GM18517 (cell line): Measurements from ENCODE around the gene ARMC12.

Experiments
- ATAC-seq: cut with Tn5 transposase; IDR thresholded peaks from one replicate; pipeline ENCODE4 v1.9.1; 2021; ENCODE audit warnings: mild to moderate bottlenecking, moderate library complexity; ENCODE audit not compliant: unreplicated experiment

Gene ARMC12

GRCh38 chr6:35717449-35718374 is 19.1 kb upstream of the ARMC12 start:
- no peak for ATAC-seq

DNA sequence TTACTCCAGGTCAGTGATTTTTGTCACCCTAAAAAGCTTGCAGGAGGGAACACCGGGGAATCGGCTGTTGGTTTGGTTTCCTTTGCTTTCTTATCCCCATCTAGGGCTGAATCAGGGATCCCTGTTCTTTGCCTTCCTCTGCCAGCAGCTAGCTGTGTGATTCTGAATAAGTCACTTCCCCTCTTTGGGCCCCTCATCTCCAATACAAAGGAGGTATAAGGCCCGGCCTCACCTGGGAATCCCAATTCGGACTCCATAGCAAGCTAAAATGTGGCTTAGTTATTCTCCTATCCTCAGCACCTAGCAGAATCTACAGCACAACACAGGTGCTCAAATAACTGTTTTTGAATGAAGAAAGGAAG is 18.5 kb upstream of the ARMC12 start:
- no peak for ATAC-seq

GRCh38 chr6:35718911-35719381 is 17.9 kb upstream of the ARMC12 start:
- ATAC-seq, result no peak

GRCh38 chr6:35719404-35719829 is 17.4 kb upstream of the ARMC12 start:
- no peak for ATAC-seq

DNA sequence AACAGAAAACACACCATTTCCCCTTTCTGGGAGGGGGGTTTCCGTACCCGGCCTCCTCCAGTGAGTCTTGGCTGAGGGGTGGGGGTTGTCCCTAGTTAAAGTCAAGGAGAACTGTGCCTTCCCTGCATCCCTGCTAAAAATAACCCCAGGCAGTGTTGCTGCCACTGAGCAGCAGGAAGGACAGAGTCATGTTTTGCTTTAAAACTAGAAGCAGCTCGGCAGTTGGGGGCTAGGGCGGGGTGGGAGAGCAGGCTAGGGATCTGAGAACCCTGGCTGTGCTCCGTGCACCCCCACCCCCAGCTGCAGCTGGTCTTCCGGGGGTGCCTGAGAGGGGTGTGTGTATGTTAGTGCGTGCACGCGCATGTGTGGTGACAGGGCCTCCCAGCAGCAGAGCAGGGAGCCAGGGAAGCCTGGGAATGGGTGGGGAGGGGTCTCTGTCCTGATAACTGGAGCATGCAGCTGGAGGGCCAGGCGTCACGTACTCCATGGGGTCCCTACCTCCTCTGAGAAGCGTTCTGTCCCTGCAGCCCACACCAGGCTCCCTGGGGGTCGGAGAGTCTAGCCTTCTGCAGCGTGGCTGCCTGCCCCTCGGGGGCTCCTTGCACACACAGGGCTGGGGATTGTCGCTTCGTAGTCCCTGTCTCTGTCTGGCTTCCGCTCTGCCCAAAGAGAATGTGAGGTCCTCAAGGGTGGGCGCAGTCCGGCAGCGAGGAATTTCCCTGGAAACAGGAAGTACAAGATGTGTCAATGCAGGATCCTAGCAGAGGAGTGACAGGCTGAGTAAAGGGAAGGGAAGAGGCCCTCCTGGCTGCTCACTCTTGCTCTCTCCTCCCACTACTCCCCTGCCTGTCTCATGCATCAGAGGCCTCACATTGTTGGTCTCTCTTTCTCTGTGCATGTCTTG is 16.8 kb upstream of the ARMC12 start:
- no peak for ATAC-seq

DNA sequence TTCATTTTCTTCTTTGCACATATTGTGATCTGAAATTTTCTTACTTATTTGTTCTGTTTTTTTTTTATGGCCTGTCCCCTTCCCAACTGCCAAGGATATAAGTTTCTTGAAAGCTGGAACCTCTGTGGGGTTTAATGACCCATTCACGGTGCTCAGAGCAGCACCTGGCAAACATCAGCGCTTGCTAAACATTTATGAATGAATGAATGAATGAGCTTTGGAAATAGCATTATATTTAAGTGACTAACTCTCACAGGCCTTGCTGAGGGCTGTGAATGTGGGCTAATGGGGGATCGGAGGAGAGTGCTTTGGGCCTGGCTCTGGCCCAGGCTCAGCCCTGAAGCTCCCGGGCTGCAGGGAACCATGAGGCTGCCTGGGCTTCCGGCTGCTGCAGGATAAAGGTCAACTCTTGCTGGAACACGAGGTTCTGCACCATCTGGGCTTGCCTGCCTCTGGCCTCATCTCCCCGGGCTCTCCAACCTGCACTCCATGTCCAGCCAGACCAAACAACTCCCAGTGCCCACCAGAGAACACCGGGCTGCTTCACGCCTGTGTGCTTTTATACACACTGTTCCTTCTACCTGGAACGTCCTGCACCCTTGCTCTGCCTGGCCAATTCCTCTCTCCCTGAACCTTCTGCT is 14.6 kb upstream of the ARMC12 start:
- ATAC-seq, result no peak

GRCh38 chr6:35723587-35723986 is 13.2 kb upstream of the ARMC12 start:
- ATAC-seq, result no peak

DNA sequence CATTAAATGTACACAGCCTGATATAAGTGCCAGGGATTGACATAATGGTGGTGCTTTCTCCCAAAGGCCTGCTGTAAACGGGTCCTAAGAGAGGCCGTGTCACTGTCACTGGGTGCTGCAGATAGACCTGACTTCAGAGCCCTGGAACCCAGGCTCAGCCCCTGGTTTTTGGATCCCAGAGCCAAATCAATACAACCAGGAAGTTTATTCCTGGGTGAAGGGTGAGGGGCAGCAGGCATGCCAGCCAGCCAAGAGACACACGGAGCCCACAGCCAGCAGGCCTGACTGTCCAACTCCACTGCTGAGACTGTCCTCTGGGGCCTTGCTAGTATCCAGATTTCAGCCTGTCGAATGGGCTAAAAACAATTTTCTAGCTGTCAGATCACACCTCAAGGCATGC is 12.8 kb upstream of the ARMC12 start:
- no peak for ATAC-seq

DNA sequence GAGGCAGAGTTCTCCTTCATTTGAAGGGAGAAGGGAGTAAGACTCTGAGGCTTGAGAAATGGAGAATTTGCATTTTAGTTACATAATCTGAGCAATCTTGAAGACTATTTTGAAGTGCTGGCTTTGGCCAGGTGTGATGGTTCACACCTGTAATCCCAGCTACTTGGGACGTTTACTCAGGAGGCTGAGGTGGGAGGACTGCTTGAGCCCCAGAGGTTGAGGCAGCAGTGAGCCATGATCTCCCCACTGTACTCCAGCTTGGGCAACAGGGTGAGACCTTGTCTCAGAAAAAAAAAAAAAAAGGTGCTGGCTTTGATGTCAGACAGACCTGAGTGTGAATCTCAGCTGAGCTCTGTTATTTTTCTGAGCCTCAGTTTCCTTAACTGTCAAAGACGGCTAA is 12.4 kb upstream of the ARMC12 start:
- no peak for ATAC-seq

DNA sequence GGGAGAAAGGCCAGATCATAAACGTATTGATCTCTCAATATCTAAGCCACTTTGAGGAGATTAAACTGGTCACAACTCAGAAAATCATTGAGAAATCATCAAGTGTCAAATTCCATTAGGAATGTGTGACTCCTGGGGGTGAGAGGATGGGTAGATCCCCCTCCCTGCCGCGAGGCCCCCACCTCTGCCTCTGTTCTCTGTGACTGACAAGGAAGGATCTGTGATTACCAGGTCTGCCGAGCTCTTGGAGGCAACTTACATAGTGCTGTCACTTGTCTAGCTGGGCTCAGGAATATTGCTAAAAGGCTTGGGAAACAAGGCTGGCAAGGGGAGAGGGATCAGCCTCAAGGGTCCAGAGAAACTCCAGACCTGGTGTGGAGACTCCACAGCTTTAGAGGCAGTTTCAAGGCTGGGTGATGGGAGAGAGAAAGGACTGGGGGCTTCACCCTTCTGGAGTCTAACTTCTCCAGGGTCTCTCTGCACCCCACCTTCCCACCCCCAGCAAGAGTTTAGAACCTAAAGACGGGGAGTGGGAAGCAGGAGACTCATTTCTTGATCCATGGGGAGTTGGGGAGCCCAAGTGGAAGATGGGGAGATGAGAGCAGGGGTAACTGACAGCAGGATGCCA is 11.6 kb upstream of the ARMC12 start:
- no peak for ATAC-seq

DNA sequence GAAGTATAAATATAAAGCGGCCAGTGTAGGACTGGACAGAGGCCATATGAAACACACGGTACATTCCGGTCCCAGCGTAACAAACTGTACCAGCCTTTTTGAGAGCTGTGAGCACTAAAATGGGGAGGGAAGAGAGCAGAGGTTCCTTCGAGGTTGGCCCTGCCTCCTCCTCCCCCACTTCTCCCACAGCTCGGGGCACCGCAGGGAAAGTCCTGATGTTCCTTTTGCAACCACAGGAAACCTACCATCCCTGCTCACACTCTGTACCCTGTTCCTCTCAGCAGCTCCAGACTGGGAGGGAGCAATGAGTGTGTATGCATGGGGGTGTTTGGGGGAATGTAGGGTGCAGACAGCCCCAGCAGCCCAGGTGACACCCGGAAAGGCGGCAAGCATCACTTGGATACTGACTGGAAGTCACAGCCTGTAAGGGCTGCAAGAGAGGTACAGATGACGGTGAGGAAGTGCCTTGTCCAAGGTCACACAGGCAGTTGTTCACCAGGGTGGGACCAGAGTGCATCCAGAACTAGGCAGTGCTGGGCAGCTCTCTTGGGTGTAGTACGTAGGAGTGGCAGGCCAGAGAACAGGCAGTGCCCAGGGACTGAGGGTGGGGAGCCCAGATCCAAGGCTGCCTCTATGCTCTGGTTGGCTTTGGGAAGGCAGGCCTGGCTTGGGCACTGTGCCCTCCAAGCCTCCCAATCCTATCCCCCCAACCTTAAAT is 11.0 kb upstream of the ARMC12 start:
- no peak for ATAC-seq

- no peak for ATAC-seq
Observed at GRCh38 chr6:35727231-35727934, 9.4 kb upstream of the ARMC12 start.

GRCh38 chr6:35727935-35728682 is 8.7 kb upstream of the ARMC12 start:
- ATAC-seq, result peak; percentile 43

- ATAC-seq, result no peak
Observed at GRCh38 chr6:35728683-35729678, 7.9 kb upstream of the ARMC12 start.

DNA sequence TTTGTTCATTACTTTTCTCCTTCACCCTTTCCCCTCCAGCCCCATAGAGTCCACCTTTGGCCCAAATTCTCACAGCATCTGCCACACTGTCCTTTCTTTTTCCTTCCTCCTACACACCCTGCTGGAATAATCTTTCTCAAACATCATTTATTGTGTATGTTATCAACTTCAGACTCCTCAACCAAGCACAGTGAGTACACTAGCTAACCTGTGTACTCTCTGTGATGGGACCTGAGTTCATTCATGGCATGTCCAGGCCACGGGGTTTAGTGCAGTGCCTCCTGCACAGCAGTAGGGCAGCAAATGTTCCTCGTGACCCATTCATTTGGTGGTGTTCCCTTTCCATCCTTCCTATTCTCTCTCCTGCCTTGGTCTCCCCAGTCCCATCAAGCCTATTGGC is 7.1 kb upstream of the ARMC12 start:
- ATAC-seq, result no peak

- ATAC-seq, result no peak
Observed at GRCh38 chr6:35730745-35731413, 6.0 kb upstream of the ARMC12 start.

- ATAC-seq, result peak; percentile 42
Observed at GRCh38 chr6:35731414-35731735, 5.5 kb upstream of the ARMC12 start.
